ENCODE results near the gene ETFA. TPM values are rescaled to one million over a fixed set of nuclear protein-coding genes. Genes with fewer than 3 reads are reported as not detected.

The ETFA gene
- total and polyA plus RNA-seq, 9 of the 15 experiments (the other 6 are each of a cell fraction or from before 2014, with no cell fraction given) = 130 to 543 (median 232) TPM

DNA sequence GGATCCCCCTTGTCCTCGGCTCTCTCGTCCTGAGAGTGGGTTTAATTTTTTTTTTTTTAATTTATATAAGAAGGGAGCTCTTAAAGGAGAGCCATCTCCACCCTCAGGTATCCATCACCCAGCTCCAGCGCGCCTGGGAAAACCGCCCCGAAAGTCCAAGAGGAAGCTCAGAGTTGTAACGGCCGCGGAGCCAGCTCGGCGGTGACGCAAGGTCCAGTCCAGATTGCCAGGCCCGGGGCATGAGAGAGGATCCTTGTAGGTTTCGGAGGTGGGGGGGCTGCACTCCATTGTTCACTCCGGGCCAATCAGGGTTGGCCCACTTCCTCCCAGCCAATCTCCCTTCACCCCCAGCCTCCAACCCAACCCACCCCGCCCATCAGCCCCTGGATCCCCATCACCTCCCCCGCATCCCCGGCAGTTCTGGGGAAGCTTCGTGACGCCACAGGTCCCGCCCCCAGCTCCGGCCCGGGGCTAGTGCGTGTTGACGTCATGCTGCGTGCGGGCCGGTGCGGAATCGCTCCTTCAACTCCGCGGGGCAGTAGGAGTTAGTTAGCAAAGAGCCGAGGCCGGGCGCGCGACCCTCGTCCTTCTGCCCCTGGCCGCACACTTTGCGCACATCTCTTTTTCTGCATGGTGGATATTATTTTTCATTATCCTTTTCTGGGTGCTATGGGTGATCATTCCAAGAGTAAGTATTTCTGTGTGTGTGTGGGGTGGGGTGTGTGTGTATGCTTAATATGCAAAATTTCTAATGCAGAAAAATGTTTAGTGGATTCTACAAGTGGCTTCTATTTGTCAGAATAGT, 25.2 kb upstream of the ETFA start, which contains the start of gene ISL2 (continued):
- TF ChIP-seq ZNF589 (CRISPR knock-in tag; IDR thresholded peaks at IDR 0.05; ENCODE audit: low read depth) (no peak), PTTG1 (tag; IDR thresholded peaks at IDR 0.05; ENCODE audit: low read depth) (no peak), KLF16 (IDR thresholded peaks at IDR 0.05) (peak; percentile 46), HNRNPH1 (optimal IDR thresholded peaks at IDR 0.05; ENCODE audit: low read depth, low read length) (no peak)
- TF ChIP-seq, protein P1, sequence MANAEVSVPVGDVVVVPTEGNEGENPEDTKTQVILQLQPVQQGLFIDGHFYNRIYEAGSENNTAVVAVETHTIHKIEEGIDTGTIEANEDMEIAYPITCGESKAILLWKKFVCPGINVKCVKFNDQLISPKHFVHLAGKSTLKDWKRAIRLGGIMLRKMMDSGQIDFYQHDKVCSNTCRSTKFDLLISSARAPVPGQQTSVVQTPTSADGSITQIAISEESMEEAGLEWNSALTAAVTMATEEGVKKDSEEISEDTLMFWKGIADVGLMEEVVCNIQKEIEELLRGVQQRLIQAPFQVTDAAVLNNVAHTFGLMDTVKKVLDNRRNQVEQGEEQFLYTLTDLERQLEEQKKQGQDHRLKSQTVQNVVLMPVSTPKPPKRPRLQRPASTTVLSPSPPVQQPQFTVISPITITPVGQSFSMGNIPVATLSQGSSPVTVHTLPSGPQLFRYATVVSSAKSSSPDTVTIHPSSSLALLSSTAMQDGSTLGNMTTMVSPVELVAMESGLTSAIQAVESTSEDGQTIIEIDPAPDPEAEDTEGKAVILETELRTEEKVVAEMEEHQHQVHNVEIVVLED (CRISPR knock-in tag; IDR thresholded peaks at IDR 0.05) = peak; percentile 93
- TF ChIP-seq, protein P2, sequence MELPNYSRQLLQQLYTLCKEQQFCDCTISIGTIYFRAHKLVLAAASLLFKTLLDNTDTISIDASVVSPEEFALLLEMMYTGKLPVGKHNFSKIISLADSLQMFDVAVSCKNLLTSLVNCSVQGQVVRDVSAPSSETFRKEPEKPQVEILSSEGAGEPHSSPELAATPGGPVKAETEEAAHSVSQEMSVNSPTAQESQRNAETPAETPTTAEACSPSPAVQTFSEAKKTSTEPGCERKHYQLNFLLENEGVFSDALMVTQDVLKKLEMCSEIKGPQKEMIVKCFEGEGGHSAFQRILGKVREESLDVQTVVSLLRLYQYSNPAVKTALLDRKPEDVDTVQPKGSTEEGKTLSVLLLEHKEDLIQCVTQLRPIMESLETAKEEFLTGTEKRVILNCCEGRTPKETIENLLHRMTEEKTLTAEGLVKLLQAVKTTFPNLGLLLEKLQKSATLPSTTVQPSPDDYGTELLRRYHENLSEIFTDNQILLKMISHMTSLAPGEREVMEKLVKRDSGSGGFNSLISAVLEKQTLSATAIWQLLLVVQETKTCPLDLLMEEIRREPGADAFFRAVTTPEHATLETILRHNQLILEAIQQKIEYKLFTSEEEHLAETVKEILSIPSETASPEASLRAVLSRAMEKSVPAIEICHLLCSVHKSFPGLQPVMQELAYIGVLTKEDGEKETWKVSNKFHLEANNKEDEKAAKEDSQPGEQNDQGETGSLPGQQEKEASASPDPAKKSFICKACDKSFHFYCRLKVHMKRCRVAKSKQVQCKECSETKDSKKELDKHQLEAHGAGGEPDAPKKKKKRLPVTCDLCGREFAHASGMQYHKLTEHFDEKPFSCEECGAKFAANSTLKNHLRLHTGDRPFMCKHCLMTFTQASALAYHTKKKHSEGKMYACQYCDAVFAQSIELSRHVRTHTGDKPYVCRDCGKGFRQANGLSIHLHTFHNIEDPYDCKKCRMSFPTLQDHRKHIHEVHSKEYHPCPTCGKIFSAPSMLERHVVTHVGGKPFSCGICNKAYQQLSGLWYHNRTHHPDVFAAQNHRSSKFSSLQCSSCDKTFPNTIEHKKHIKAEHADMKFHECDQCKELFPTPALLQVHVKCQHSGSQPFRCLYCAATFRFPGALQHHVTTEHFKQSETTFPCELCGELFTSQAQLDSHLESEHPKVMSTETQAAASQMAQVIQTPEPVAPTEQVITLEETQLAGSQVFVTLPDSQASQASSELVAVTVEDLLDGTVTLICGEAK (IDR thresholded peaks at IDR 0.05) = 0 out of 2 replicates have a peak, but pooled peaks have one; percentile 6
- TF ChIP-seq, protein P2 (CRISPR knock-in tag; IDR thresholded peaks at IDR 0.05) = no peak
- TF ChIP-seq, protein P3, sequence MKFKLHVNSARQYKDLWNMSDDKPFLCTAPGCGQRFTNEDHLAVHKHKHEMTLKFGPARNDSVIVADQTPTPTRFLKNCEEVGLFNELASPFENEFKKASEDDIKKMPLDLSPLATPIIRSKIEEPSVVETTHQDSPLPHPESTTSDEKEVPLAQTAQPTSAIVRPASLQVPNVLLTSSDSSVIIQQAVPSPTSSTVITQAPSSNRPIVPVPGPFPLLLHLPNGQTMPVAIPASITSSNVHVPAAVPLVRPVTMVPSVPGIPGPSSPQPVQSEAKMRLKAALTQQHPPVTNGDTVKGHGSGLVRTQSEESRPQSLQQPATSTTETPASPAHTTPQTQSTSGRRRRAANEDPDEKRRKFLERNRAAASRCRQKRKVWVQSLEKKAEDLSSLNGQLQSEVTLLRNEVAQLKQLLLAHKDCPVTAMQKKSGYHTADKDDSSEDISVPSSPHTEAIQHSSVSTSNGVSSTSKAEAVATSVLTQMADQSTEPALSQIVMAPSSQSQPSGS (CRISPR knock-in tag; IDR thresholded peaks at IDR 0.05) = no peak
